Measurements from ENCODE around the gene NR0B2.
A peak's percentile ranks its signal among the peaks of the same experiment; 100 is the strongest.

DNA sequence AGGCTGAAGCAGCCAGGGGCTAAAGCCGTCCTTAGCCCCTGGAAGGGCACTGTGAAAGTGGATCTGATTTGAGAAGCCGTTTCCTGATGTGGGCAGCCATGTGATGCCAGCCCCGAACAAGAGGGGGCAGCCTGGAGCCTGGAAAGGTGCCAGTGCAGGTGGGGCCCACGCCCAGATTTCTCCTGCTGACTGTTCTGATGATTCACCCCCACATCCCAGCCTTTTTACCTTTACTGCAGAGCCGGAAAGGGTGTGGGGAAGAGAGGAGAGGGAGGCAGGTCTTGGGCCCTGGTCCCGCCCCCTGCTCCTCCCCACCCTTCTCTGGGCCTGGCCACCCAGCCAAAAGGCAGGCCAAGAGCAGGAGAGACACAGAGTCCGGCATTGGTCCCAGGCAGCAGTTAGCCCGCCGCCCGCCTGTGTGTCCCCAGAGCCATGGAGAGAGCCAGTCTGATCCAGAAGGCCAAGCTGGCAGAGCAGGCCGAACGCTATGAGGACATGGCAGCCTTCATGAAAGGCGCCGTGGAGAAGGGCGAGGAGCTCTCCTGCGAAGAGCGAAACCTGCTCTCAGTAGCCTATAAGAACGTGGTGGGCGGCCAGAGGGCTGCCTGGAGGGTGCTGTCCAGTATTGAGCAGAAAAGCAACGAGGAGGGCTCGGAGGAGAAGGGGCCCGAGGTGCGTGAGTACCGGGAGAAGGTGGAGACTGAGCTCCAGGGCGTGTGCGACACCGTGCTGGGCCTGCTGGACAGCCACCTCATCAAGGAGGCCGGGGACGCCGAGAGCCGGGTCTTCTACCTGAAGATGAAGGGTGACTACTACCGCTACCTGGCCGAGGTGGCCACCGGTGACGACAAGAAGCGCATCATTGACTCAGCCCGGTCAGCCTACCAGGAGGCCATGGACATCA lies 50.7 kb downstream of the NR0B2 start, which contains the start of gene SFN:
- TF ChIP-seq CEBPB (IDR thresholded peaks at IDR 0.05): no peak
- TF ChIP-seq, protein P1, sequence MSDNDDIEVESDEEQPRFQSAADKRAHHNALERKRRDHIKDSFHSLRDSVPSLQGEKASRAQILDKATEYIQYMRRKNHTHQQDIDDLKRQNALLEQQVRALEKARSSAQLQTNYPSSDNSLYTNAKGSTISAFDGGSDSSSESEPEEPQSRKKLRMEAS (IDR thresholded peaks at IDR 0.05): peak; percentile 71; the same call in 1 of the 2 replicates
- peak; percentile 71; the same call in 1 of the 2 replicates for TF ChIP-seq EP300 (IDR thresholded peaks at IDR 0.05; ENCODE audit: borderline replicate concordance)
- no peak for TF ChIP-seq EGR1 (IDR thresholded peaks at IDR 0.05)

Data from Ishikawa (cell line).